ENCODE results near the gene SLC12A1.

The SLC12A1 gene

DNA sequence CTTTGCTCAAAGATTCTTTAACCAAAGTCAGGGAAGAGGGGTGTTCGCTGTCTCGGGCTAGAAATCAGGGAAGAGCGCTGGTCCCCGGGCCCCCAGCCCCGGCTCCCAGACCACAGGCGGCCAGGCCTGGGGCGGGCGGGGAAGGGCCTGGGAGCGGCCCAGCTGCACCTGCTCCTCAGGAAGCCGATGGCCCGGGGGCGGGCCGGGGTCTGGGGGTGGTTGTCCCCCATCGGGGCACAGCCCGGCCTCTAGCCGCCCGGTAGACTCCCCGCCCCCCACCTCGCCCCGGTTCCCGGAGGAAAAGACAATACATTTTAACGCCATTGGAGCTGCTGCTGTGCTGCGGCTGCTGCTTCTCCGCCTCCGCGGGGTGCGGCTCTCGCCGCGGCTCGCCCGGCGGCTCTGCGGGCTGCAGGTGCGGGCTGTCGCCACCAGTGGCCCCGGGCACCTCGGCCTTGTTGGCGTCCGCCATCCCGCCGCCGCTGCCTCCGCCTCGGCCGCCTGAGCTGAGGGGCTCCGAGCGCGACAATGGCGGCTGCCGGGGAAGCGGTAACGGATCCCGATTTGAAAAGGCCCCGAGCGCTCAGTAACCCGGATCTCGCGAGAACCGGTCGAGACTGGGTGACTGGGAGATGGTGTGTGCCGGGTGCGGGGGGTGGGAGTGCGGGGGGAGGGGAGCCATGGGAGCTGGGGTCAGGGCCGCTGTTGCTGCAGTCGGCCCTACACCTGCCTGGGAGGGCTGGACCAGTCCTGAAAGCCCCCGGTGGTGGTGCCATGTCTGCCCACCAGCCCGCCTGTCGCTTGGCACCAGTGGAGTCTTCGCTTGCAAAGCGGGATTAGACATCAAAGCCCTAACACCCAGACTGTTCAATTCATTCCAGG, 28.1 kb upstream of the SLC12A1 start, which contains the start of gene MYEF2:
Gene MYEF2 (minus strand): TSS at position 530 of the 882 bp plus-strand sequence. CDS start 58 bp downstream, at position 472.
- TF ChIP-seq, protein P1, sequence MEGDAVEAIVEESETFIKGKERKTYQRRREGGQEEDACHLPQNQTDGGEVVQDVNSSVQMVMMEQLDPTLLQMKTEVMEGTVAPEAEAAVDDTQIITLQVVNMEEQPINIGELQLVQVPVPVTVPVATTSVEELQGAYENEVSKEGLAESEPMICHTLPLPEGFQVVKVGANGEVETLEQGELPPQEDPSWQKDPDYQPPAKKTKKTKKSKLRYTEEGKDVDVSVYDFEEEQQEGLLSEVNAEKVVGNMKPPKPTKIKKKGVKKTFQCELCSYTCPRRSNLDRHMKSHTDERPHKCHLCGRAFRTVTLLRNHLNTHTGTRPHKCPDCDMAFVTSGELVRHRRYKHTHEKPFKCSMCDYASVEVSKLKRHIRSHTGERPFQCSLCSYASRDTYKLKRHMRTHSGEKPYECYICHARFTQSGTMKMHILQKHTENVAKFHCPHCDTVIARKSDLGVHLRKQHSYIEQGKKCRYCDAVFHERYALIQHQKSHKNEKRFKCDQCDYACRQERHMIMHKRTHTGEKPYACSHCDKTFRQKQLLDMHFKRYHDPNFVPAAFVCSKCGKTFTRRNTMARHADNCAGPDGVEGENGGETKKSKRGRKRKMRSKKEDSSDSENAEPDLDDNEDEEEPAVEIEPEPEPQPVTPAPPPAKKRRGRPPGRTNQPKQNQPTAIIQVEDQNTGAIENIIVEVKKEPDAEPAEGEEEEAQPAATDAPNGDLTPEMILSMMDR (IDR thresholded peaks at IDR 0.05; ENCODE audit: low read depth, low read length) = no peak
- peak within 1 kb of the TSS; percentile 58 for H3K4me3 ChIP-seq (ENCODE audit: low read depth, low read length)
- peak; percentile 75 for DNase-seq (ENCODE audit: low read depth, low spot score)
- in situ Hi-C loops (cut with HindIII; ENCODE audit: low sequenced_read_pairs) = no loop called here

- H3K4me3 ChIP-seq (ENCODE audit: low read depth, low read length) = peak overlapping the region; percentile 58
- TF ChIP-seq, protein P1 (IDR thresholded peaks at IDR 0.05; ENCODE audit: low read depth, low read length) = no peak
- in situ Hi-C loops (cut with HindIII; ENCODE audit: low sequenced_read_pairs) = no loop called here
- no peak for DNase-seq (ENCODE audit: low read depth, low spot score)
Measured at GRCh38 chr15:48178648-48178931, 27.5 kb upstream of the SLC12A1 start.

DNA sequence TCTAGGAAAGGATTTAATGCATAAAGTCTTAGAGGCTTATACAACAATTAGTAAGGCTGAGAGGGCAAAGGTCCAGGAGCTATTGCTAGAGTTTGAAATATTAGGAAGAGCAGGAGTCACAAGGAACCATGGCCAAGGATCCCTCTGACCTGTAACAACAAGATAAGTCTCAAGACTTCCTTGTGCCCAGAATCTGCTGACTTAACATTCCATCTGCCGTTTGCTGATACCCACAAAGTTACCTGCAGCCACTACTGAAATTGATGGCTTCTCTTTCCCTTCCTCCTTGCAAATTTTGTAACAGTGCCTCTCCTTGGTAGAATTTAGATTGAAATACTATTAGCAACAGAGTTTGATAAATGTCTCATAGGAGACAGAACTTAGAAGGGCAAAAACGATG, 23.4 kb upstream of the SLC12A1 start:
- DNase-seq (ENCODE audit: low read depth, low spot score) = no peak
- TF ChIP-seq, protein P1 (IDR thresholded peaks at IDR 0.05; ENCODE audit: low read depth, low read length) = no peak
- no peak overlapping the region for H3K4me3 ChIP-seq (ENCODE audit: low read depth, low read length)
- in situ Hi-C loops (cut with HindIII; ENCODE audit: low sequenced_read_pairs) = no loop called here

DNA sequence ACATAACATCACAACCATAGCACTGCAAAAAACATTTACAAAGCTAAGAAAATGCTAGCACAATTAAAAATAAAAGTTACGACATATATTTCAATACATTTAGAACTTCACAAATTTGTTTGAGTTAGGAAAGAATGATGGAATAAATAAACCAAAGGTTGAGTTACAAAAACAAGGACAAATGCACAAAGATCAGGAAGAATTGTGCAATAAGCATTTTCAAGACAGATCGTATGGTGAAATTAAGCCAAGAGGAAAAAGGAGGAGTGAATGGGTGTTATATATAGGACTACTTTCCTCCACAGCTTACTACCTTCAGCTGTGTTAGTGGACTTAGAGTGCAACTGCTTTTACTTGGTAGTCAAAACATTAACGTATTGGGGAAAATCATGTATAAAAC, 20.6 kb upstream of the SLC12A1 start:
- TF ChIP-seq, protein P1 (IDR thresholded peaks at IDR 0.05; ENCODE audit: low read depth, low read length) = no peak
- DNase-seq (ENCODE audit: low read depth, low spot score) = no peak
- in situ Hi-C loops (cut with HindIII; ENCODE audit: low sequenced_read_pairs) = no loop called here
- no peak overlapping the region for H3K4me3 ChIP-seq (ENCODE audit: low read depth, low read length)

- in situ Hi-C loops (cut with HindIII; ENCODE audit: low sequenced_read_pairs) = no loop called here
- DNase-seq (ENCODE audit: low read depth, low spot score) = no peak
- TF ChIP-seq, protein P1 (IDR thresholded peaks at IDR 0.05; ENCODE audit: low read depth, low read length) = no peak
- H3K4me3 ChIP-seq (ENCODE audit: low read depth, low read length) = no peak overlapping the region
Measured at GRCh38 chr15:48186271-48186670, 19.8 kb upstream of the SLC12A1 start.

DNA sequence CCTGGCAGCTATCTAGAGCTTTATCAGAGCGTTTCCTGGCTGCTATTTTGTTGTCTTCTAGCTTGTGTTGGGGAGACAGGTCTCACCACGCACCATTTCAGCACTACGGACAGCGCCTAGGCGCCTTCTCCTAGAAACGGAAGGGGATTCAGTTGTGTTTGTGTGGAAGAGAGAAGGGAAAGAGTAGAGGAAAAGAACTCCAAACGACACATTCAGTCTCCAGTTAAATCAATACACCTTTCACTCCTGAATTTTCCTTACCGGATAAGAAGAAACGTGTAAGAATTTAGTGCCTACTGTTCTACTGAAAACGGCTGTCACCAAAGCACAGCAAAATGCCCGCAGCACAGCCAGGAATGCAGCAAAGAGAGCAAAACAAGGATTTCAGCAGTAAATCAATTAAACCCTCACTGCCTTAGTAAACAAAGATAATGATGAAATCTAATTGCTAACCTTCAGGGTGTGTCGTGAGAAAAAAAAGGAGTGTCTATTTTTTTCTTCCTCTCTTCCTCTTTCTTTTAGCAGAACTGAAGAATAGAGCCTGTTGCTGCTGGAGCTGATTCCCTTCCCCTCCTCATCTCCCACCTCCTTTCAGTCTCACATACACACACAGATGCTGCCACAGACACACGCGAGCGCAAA, 15.0 kb upstream of the SLC12A1 start:
- TF ChIP-seq, protein P1 (IDR thresholded peaks at IDR 0.05; ENCODE audit: low read depth, low read length) = no peak
- peak; percentile 82 for DNase-seq (ENCODE audit: low read depth, low spot score)
- peak overlapping the region; percentile 14 for H3K4me3 ChIP-seq (ENCODE audit: low read depth, low read length)
- in situ Hi-C loops (cut with HindIII; ENCODE audit: low sequenced_read_pairs) = no loop called here
